Psoas muscle (tissue), 8 donors: ENCODE measurements around the gene IP6K3. TPM values are rescaled to one million over a fixed set of nuclear protein-coding genes. Genes with fewer than 3 reads are reported as not detected.
A peak's percentile ranks its signal among the peaks of the same experiment; 100 is the strongest.

Experiments used
- ATAC-seq, 4 donors: fragments of 200-7000 bp; cut with Tn5 transposase; one replicate each; pipeline ENCODE4 v1.9.1; 2020; ENCODE audit warnings: moderate library complexity in 3 of 4, mild to moderate bottlenecking in 2 of 4
- DNase-seq, 2 donors: peaks; one replicate each; pipeline ENCODE4 v3.0.0-alpha.2; 2020
- H3K27ac ChIP-seq: fragments of 200-600 bp; one replicate; pipeline ENCODE4 v1.8.0; 2022
- H3K27me3 ChIP-seq, 3 donors: fragments of 200-600 bp in 1 of 3; one replicate each; pipeline versions ENCODE4 v1.6.1 to v1.8.0; 2013 to 2022; ENCODE audit warnings: low read length in 2 of 3, mild to moderate bottlenecking in 2 of 3, moderate library complexity in 1 of 3; ENCODE audit not compliant: insufficient read depth in 3 of 3
- H3K36me3 ChIP-seq, 2 donors: fragments of 200-600 bp in 1 of 2; one replicate each; pipeline versions ENCODE4 v1.6.1 to v1.8.0; 2013 to 2022; ENCODE audit warnings: low read depth in 1 of 2, mild to moderate bottlenecking in 1 of 2, moderate library complexity in 1 of 2; ENCODE audit not compliant: insufficient read depth in 1 of 2
- H3K4me1 ChIP-seq: fragments of 200-600 bp; one replicate; pipeline ENCODE4 v1.8.0; 2022
- H3K4me3 ChIP-seq: fragments of 200-600 bp; one replicate; pipeline ENCODE4 v1.8.0; 2022; ENCODE audit warnings: mild to moderate bottlenecking
- H3K9me3 ChIP-seq: fragments of 200-600 bp; one replicate; pipeline ENCODE4 v1.8.0; 2022
- CTCF ChIP-seq: fragments of 200-600 bp; IDR thresholded peaks from one replicate; pipeline ENCODE4 v1.8.0; 2022; ENCODE audit warnings: antibody characterized with exemption
- WGBS, 3 donors: extraction: QIAGEN DNeasy Blood & Tissue Kit; methylation state at CpG; one replicate each; pipeline versions ENCODE4 v1.1.6 to v1.1.7; 2013; 5-methylcytosine and 5-hydroxymethylcytosine counted together
- intact Hi-C, 2 donors: fragments of 100-400 bp; cut with DNase I; formaldehyde crosslinking; loops; one replicate each; pipeline versions ENCODE4 v1.11.0 to v1.14.2; 2022
- polyA plus RNA-seq, 3 donors: library from polyadenylated mRNA; stranded (reverse); fragments of 200-250 nt; gene quantifications; one replicate each; pipeline ENCODE4 v1.2.3, GENCODE V29; 2013
- total RNA-seq, 4 donors: library from RNA; stranded (reverse); fragmentation: NEBNext Ultra II Directional in 2 of 4; extraction: Animal tissue kit (Norgen Biotek cat#: 25700) in 2 of 4; gene quantifications; one replicate each; pipeline versions ENCODE4 v1.2.1 to v1.2.4, GENCODE V29; 2021 to 2023
- donor health status: healthy with polysubstance abuse.
- donor health status: DM: no; HTN: no; CAD: no; lungs with moderate emphysema.
- donor health status: Bipolar disorder and iron deficiency.
- donor health status: healthy.
- donor health status: DM: yes; HTN: yes; CAD: no.
- donor health status: DM: no; HTN: no; CAD: no.
- donor health status: DM: no; HTN: no; CAD: no.
- donor health status: DM: yes; HTN: yes; CAD: no.

Gene IP6K3
- total and polyA plus RNA-seq, 7 donors = 95.7 to 363 (median 220) TPM

GRCh38 chr6:33694977-33695376 is 51.7 kb downstream of the IP6K3 start:
- Histone ChIP-seq H3K4me1 (peaks cover 67% of the 10 kb centered on the region), H3K27me3 (no peaks in the 10 kb centered on the region), H3K4me3 (no peak overlapping the region), H3K9me3 (no peaks in the 10 kb centered on the region), H3K27ac (peak overlapping the region; percentile 81), H3K36me3 (peaks cover 3 to 45% of the 10 kb centered on the region in 2 donors)
- TF ChIP-seq CTCF = no peak
- 59 to 82% (median 72%) methylated on average over 5 of the region's 5 CpGs for WGBS, 3 donors
- ATAC-seq (no peak), DNase-seq (no peak)
- intact Hi-C loops = no loop called here

DNA sequence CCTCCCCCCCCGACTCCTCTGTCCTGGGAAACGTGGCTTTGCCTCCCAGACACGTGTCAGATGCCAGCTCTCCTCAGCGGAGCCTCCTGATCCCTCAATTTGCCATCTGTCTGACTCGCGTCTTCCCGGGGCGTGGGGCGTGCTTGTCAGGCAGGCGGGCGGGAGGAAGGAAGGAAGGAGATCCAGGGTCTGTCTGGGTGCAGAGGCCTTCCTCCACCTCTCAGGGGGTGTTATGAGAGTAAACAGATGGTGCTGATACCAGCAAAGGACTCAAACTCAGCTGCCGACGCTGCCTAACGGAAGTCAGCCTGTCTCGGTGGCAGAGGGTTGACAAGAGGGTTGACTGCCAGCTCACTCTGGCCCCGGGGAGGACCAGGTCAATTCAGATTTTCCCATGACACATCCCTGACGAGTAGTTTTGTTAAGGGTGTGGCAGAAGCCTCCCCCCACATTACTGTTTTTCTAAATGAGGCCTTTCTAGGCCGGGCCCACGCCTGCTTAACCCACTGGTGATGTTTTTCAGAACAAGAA is 52.2 kb downstream of the IP6K3 start:
- intact Hi-C loops = no loop called here
- TF ChIP-seq CTCF = no peak
- Histone ChIP-seq H3K4me3 (no peak overlapping the region), H3K9me3 (no peaks in the 10 kb centered on the region), H3K27ac (peak overlapping the region; percentile 81), H3K4me1 (peaks cover 62% of the 10 kb centered on the region), H3K27me3 (no peaks in the 10 kb centered on the region), H3K36me3 (peaks cover 3 to 49% of the 10 kb centered on the region in 2 donors)
- ATAC-seq (peak; percentile 22 to 30 (median 23)), DNase-seq (peak in 1 of 2 donors; percentile 58)
- WGBS, 3 donors = 31 to 53% (median 50%) methylated on average over 17 to 19 of the region's 19 CpGs

DNA sequence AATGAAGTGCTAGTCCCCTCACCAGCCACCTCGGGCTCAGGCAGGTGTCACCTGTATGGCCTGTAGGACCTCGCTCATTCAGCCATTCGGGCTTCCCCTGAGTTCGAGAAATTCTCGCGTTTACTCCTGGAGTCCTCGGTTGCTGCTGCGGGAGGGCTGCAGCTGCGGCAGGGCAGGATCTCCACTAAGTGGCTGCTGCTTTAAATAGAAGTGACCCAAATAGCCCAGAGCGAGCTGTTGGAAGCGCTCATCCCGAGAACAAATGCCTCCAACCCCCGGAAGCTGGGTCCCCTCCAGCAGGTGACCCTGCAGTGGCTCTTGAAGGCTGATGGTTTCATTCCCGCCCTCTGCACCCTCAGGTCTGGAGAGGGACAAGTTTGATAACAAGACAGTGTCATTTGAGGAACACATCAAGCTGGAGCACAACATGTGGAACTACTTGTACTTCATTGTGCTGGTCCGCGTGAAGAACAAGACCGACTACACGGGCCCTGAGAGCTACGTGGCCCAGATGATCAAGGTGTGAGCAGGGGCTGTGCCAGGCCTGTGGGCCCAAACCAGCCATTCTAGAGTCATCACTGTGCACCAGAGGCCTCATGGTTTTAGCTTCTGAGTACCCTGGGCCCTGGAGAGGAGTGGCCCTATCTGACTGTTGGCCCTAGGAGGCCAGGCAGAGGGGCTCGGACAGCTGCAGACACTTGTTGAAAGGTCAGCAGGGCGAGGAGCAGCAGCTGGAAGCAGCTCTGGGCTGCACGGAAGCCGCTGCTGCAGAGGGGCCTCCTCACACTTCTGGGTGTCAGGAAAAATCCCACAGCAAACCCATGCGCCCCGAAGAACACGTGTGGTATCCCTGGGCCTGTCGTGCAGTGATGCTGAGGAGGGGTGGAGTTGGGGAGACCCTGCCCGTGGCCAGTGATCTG is 53.3 kb downstream of the IP6K3 start:
- Histone ChIP-seq H3K9me3 (no peaks in the 10 kb centered on the region), H3K27ac (peak overlapping the region; percentile 81), H3K4me1 (peaks cover 58% of the 10 kb centered on the region), H3K27me3 (no peaks in the 10 kb centered on the region), H3K4me3 (peak overlapping the region; percentile 31), H3K36me3 (peaks cover 0 to 48% of the 10 kb centered on the region in 2 donors)
- DNase-seq (peak in 1 of 2 donors; percentile 74), ATAC-seq (peak; percentile 64 to 84 (median 76))
- 32 to 45% (median 35%) methylated on average over 28 of the region's 28 CpGs for WGBS, 3 donors
- no peak for TF ChIP-seq CTCF
- intact Hi-C loops = no loop called here

GRCh38 chr6:33692760-33693158 is 53.9 kb downstream of the IP6K3 start:
- 38 to 64% (median 48%) methylated on average over 10 of the region's 10 CpGs for WGBS, 3 donors
- peaks cover 0 to 44% of the 10 kb centered on the region in 2 donors for H3K36me3 ChIP-seq

More at GRCh38 chr6:33692760-33693158, 53.9 kb downstream of the IP6K3 start:
- no peak for TF ChIP-seq CTCF
- Histone ChIP-seq H3K27ac (peak overlapping the region; percentile 81), H3K9me3 (no peaks in the 10 kb centered on the region), H3K4me1 (peaks cover 58% of the 10 kb centered on the region), H3K27me3 (no peaks in the 10 kb centered on the region), H3K4me3 (peak overlapping the region; percentile 31)
- ATAC-seq = peak; percentile 59 to 69 (median 64)
- peak; percentile 59 to 77 for DNase-seq
- intact Hi-C loops = no loop called here
